HG02759 (cell line): Measurements from ENCODE around the gene FAM110A.
"Not testable (repeated sequence)": the region's sequence is repeated elsewhere in the genome, so short reads cannot be mapped to it uniquely, and the experiment has no call there.

ENCODE experiments used
- ATAC-seq: cut with Tn5 transposase; IDR thresholded peaks from one replicate; pipeline ENCODE4 v1.9.1; 2021; ENCODE audit warnings: mild to moderate bottlenecking, moderate library complexity; ENCODE audit not compliant: unreplicated experiment

The FAM110A gene

GRCh38 chr20:892371-892770, 58.9 kb downstream of the FAM110A start:
- ATAC-seq, result not testable (repeated sequence)
